ENCODE data around the gene VEPH1.

The VEPH1 gene

GRCh38 chr3:157247391-157247790 is 255.8 kb downstream of the VEPH1 start:
- no peak for DNase-seq

- DNase-seq, result no peak
Measured at GRCh38 chr3:157242836-157243235, 260.4 kb downstream of the VEPH1 start.

GRCh38 chr3:157241599-157241998 is 261.6 kb downstream of the VEPH1 start:
- DNase-seq, result no peak

- peak; percentile 7 for DNase-seq
Measured at GRCh38 chr3:157240408-157240807, 262.8 kb downstream of the VEPH1 start.

- peak; percentile 82 for DNase-seq
Measured at GRCh38 chr3:157239082-157239704, 264.0 kb downstream of the VEPH1 start.

GRCh38 chr3:157238457-157238856 is 264.8 kb downstream of the VEPH1 start:
- no peak for DNase-seq

- DNase-seq, result no peak
Measured at GRCh38 chr3:157237886-157238285, 265.3 kb downstream of the VEPH1 start.

- no peak for DNase-seq
Measured at GRCh38 chr3:157235291-157235690, 267.9 kb downstream of the VEPH1 start.

GRCh38 chr3:157233923-157234322 is 269.3 kb downstream of the VEPH1 start:
- DNase-seq, result no peak

GRCh38 chr3:157232141-157232540 is 271.1 kb downstream of the VEPH1 start:
- no peak for DNase-seq

- DNase-seq, result no peak
Measured at GRCh38 chr3:157231071-157231470, 272.1 kb downstream of the VEPH1 start.

GRCh38 chr3:157226173-157226847 is 276.9 kb downstream of the VEPH1 start:
- DNase-seq, result peak; percentile 16

- DNase-seq, result no peak
Measured at GRCh38 chr3:157225001-157225400, 278.2 kb downstream of the VEPH1 start.

GRCh38 chr3:157220883-157221282 is 282.3 kb downstream of the VEPH1 start:
- no peak for DNase-seq

GRCh38 chr3:157220211-157220610 is 283.0 kb downstream of the VEPH1 start:
- DNase-seq, result no peak

- DNase-seq, result no peak
Measured at GRCh38 chr3:157219215-157219614, 284.0 kb downstream of the VEPH1 start.
